Measurements from ENCODE around the gene RAB3IP.

GRCh38 chr12:69765515-69765914 is 26.9 kb downstream of the RAB3IP start:
- TF ChIP-seq CTCF (IDR thresholded peaks at IDR 0.05; ENCODE audit: low read depth, low read length, poor library complexity, severe bottlenecking) (no peak), EZH2phosphoT487 (IDR thresholded peaks at IDR 0.05; ENCODE audit: borderline replicate concordance, low read length) (no peak)
